Measurements from ENCODE around the gene SLC16A13.

Gene SLC16A13

GRCh38 chr17:7014261-7014994, 21.4 kb upstream of the SLC16A13 start:
- DNase-seq: peak; percentile 98

DNA sequence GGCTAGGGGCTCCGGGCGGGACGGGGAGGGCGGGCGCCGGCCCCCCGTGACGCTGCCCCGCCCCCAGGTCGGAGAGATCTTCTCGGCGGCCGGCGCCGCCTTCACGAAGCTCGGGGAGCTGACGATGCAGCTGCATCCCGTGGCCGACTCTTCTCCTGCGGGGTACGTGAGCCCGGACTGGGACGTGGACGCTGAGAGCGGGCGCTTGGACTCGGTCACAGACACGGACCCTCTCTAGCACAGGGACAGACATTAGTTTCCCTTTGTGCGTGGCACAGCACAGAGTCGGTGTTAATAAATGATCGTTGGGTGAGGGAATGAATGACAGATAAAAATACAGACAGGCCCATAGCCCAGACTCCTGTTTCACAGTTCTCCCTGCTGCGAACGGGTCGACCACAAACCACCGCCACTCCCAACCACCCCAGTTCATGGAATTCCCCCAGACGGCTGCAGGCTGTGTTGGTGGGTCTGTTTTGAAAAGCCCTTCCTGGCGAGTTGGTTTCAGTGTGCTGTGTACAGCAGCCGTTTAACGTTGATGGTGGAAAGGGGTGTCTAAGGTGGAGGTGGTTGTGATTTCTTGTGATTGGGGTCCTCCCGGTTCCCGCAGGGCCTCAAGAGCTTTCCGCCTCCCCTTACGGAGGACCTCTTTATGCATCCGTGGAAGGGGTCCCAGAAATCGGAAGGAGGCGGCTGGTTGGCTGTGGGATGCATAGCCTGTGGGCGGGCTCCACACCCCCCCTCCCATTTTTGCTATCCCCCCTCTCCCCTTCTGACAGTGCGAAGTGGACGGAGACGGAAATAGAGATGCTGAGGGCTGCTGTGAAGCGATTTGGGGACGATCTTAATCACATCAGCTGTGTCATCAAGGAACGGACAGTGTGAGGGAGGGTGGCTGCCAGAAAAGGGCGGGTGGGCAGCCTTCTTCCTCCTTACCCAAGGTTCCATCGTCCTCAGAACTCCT, 20.5 kb upstream of the SLC16A13 start:
- DNase-seq: peak; percentile 91

DNA sequence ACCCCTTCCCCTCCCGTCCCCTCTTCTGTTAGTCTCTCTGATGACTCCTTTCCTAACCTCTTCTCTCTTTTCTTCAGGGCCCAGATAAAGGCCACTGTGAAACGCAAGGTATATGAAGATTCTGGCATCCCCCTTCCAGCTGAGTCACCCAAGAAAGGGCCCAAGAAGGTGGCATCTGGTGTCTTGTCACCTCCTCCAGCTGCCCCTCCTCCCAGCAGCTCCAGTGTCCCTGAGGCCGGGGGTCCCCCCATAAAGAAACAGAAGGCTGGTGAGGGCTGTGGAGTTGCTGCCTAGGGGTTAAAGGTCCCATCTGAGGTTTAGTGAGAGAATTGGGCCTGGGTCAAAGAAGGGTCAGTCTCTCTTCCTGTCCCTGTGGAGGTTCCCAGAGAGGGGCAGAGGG, 19.4 kb upstream of the SLC16A13 start:
- DNase-seq: no peak

DNA sequence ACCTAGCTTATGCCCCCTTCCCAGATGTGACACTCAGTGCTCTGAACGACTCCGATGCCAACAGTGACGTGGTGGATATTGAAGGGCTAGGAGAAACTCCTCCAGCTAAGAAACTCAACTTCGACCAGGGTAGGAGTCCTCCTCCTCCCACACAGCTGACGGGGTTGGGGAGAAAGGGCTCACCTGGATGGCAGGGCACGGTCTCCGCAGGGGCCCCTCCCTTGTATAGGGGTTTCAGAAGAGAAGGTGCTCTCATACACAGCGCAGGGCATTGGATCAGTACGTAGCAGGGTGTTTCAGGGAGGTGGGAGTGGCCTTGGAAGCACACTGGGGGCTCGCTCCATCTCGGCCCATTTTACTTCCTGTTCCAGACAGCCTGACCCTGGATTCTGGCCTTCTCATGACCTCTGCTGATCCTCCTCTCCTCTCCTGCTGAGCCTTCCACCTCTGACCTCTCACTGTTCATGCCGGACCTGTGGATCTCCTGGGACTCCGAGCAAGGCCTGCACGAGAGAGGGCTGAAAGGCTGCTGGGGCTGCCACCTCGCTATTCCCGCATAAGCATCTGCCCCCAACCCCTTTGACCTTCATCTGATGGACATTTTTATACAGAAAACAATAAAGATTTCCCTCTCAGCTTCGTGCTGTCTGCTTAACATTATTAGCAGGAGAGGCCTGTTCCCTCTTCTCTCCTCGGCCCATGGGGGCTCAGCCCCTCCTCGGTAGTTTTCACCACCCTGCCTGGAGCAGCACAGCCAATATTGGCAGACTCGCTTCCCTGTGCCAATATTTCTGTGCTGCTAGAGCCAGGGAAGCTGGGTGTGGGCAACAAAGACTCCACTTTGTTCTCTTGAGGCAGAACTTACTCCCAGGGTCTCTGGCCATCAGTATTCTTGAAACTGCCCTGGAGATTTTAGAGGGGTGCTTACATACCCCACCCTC, 18.7 kb upstream of the SLC16A13 start:
- no peak for DNase-seq

GRCh38 chr17:7017827-7018200, 18.0 kb upstream of the SLC16A13 start:
- DNase-seq: peak; percentile 43

GRCh38 chr17:7018331-7018964, 17.4 kb upstream of the SLC16A13 start:
- DNase-seq: no peak

DNA sequence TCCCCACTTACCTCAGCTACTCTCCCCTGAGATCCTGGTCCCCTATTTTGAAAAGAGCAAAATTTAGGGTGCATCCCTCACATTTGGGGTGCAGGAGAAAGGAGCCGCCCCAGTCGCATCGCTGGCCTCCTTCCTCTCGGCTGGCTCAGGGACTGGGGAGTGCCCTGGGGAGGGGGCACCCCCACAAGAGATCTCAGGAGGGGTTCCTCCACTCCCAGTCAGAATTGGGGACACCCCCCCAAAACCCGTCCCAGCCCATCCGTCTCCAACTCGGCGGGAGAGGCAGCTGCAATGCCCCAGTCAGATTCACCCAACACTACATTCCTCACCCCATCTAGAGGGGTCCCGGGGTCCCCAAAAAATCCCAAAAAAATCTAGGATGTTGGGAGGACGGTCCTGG, 16.4 kb upstream of the SLC16A13 start:
- DNase-seq: no peak

GRCh38 chr17:7019839-7020519, 15.8 kb upstream of the SLC16A13 start:
- no peak for DNase-seq

- DNase-seq: no peak
Observed at GRCh38 chr17:7020894-7021664, 14.7 kb upstream of the SLC16A13 start.

- DNase-seq: peak; percentile 83
Observed at GRCh38 chr17:7021993-7022778, 13.6 kb upstream of the SLC16A13 start.

- DNase-seq: no peak
Observed at GRCh38 chr17:7022781-7023571, 12.8 kb upstream of the SLC16A13 start, which contains the start of gene BCL6B. TSS of gene BCL6B (plus strand) at chr17:7023050. CDS start at chr17:7023672, 622 bp downstream.

GRCh38 chr17:7023576-7024401, 12.0 kb upstream of the SLC16A13 start:
- peak; percentile 94 for DNase-seq

GRCh38 chr17:7024402-7024785, 11.4 kb upstream of the SLC16A13 start:
- no peak for DNase-seq

DNA sequence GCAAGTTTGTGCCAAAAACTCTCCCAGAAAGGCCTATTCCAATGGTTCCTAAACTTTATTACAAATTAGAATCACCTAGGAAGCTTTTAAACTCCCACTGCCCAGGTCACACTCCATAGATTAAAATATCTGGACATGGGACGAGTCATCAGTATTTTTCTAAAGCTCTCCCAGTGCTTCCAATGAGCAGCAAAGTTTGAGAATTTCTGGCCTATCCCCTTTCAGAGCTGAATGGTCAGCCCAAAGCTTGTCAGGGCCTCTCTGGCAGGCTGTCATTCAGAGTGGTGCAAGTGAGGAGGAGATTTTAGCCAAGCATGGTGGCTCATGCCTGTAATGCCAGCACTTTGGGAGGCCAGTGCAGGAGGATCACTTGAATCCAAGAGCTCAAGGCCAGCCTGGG, 10.6 kb upstream of the SLC16A13 start:
- DNase-seq: no peak

DNA sequence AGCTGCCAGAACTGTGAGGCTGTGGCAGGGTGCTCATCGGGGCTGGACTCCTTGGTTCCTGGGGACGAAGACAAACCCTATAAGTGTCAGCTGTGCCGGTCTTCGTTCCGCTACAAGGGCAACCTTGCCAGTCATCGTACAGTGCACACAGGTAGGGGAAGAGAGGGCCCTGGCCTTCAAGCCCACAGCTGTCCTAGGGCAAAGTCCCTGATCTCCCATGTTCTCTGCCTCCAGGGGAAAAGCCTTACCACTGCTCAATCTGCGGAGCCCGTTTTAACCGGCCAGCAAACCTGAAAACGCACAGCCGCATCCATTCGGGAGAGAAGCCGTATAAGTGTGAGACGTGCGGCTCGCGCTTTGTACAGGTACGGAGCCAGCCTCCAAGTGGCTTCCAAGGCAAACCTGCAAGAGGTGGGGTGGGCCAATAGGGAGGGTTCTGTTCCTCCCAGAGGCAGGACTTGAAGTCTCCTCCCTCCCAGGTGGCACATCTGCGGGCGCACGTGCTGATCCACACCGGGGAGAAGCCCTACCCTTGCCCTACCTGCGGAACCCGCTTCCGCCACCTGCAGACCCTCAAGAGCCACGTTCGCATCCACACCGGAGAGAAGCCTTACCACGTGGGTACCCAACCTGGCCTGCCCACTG, 9.2 kb upstream of the SLC16A13 start:
- no peak for DNase-seq

- DNase-seq: no peak
Observed at GRCh38 chr17:7027335-7027734, 8.5 kb upstream of the SLC16A13 start.

DNA sequence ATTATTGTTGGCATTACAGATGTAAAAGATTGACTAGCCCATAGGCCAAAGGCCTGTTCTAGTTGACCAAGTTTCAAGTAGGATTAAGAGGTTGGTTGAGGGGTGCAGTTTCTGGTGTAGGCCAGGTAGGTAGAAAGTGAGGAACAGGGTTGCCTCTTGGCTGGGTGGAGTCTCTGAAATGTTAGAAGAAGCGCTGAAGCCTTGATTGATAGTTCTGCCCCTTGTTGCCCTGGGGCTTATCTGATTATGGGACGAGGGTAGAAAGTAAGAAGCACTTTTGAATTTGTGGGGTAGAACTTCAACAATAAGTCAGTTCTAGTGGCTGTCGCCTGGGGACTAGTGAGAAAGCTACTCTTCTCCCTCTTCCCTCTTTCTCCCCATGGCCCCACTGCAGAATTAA, 6.7 kb upstream of the SLC16A13 start:
- DNase-seq: no peak

DNA sequence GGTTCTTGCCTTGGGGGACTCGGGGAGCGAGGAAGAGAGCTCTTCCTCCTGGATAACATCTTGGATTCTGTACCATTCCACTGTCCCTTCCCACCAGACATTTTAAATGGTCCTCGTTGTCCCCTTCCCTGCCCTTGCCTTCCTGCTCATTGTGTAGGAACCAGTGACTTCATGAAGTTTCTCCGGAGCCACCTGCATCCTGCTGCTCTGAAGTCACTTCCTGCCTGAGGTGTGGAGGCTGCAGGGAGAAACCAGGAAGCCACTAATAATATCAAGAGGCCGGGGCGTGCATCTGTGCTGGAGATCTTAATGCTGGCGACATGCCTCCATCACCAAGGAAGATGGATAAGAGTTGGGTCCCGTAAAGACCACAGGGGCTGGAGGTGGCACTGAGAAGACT, 6.2 kb upstream of the SLC16A13 start:
- DNase-seq: peak; percentile 70

All from activated CD4-positive, alpha-beta T cell treated with anti-CD3 and anti-CD28 coated beads, Interleukin-2, amount 50 U/mL, for 16 hours (primary cell).